Activated CD4-positive, alpha-beta T cell treated with anti-CD3 and anti-CD28 coated beads, Interleukin-2, amount 10 ng/mL, durations not matched to agents 24 days and 14 days (primary cell): ENCODE measurements around the gene FAHD1. TPM values are rescaled to one million over a fixed set of nuclear protein-coding genes. Genes with fewer than 3 reads are reported as not detected.

ENCODE experiments used
- DNase-seq: peaks from one replicate; pipeline ENCODE4 v3.0.0; 2022
- H3K27ac Mint-ChIP-seq: one replicate; pipeline ENCODE4 v1.8.0; 2022; ENCODE audit warnings: mild to moderate bottlenecking, mixed read lengths
- H3K27me3 Mint-ChIP-seq: one replicate; pipeline ENCODE4 v1.8.0; 2022; ENCODE audit warnings: mixed read lengths
- H3K36me3 Mint-ChIP-seq: one replicate; pipeline ENCODE4 v1.8.0; 2022; ENCODE audit warnings: low read depth, mild to moderate bottlenecking, mixed read lengths
- H3K4me1 Mint-ChIP-seq: one replicate; pipeline ENCODE4 v1.8.0; 2021; ENCODE audit warnings: mixed read lengths
- H3K4me3 Mint-ChIP-seq: one replicate; pipeline ENCODE4 v1.8.0; 2022; ENCODE audit warnings: mild to moderate bottlenecking, moderate library complexity, mixed read lengths
- H3K9me3 Mint-ChIP-seq: one replicate; pipeline ENCODE4 v1.8.0; 2021; ENCODE audit warnings: mixed read lengths
- intact Hi-C: fragments of 100-400 bp; cut with micrococcal nuclease; formaldehyde crosslinking; loops from one replicate; pipeline ENCODE4 v1.15.1; 2023
- total RNA-seq: library from RNA; stranded (reverse); gene quantifications from 2 replicates; pipeline ENCODE4 v1.2.3, GENCODE V29; 2022

FAHD1 gene
- total RNA-seq, 1 donor from 2014 or later = 20.2 TPM

DNA sequence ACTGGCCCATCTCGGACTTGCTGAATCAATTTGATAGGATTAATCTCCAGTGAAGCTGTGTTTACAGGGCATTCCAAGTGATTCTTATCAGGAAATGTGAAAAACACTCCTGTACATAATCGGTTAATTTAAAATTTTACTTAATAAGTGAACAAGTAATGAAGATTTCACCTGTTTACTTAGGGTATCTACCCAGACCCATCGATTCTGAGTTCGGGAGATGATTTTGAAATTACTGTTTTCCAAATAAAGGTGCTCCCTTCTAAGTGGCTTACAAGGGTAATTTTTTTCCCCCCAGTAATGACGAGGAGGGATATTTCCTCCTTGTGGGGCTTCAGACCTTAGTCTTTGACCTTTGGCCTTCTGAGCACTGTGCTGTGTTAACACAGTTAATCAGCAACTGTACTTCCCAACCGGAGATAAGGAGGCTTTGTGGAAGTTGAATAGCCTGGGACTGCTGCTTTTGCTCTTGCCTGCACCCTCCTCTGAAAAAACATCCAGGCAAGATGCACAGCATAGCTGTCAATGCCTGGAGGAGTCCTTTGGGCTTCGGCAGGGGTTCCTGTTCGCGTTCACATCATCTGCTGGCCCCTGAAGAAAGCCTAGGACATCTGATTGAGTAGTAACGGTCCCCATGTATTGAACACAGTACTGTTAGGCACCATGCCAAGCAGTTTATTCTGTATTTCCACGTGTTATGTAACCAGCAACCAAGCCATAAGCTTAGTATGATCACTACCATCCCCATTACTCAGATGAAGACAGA is 1.8 kb downstream of the FAHD1 start:
- peak overlapping the region; percentile 97 for H3K4me3 Mint-ChIP-seq
- no peak for DNase-seq
- H3K36me3 Mint-ChIP-seq = peaks cover 9% of the 10 kb centered on the region
- no peak overlapping the region for H3K27ac Mint-ChIP-seq
- H3K4me1 Mint-ChIP-seq = peaks cover 25% of the 10 kb centered on the region
- H3K9me3 Mint-ChIP-seq = no peaks in the 10 kb centered on the region
- intact Hi-C loops = no loop called here
- no peaks in the 10 kb centered on the region for H3K27me3 Mint-ChIP-seq

- Mint-ChIP-seq H3K36me3 (peaks cover 9% of the 10 kb centered on the region), H3K4me1 (peaks cover 19% of the 10 kb centered on the region), H3K9me3 (no peaks in the 10 kb centered on the region), H3K27me3 (no peaks in the 10 kb centered on the region), H3K27ac (no peak overlapping the region), H3K4me3 (no peak overlapping the region)
- intact Hi-C loops = no loop called here
- DNase-seq = no peak
Observed at GRCh38 chr16:1830213-1830612, 3.2 kb downstream of the FAHD1 start.

GRCh38 chr16:1831186-1832075 is 4.4 kb downstream of the FAHD1 start:
- Mint-ChIP-seq H3K27ac (no peak overlapping the region), H3K36me3 (peaks cover 9% of the 10 kb centered on the region)
- intact Hi-C loops = no loop called here

DNA sequence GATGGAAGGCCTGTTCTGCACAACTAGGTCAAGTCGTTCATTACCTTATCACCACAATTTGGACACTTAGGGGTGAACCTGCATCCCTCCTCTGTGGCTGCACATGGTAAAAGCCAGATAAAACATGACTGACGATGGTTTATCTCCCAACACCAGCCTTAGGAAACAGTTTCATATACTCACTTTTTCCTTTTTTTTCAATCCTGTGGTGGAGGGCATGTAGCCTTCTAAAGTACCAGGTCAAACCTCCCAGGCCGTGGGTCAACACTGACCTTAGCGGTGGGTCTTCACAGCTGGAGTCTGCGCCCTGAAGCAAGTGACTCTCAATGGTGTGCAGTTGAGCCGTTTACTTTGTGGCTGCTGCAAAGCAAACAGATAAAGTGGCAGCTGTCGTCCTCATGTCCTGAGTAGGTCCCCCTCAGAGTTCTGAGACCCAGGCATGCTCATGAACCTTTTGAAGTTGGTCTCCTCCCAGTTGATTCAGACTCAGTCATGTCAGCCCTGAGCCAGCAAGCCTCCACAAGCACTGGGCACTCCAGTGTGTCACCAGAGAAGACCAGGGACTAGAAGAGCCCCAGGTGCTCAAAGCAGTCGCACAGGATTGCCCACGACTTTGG is 5.9 kb downstream of the FAHD1 start:
- Mint-ChIP-seq H3K9me3 (no peaks in the 10 kb centered on the region), H3K36me3 (peaks cover 5% of the 10 kb centered on the region), H3K27ac (no peak overlapping the region), H3K4me3 (no peak overlapping the region), H3K27me3 (no peaks in the 10 kb centered on the region), H3K4me1 (peaks cover 10% of the 10 kb centered on the region)
- no peak for DNase-seq
- intact Hi-C loops = no loop called here

More at GRCh38 chr16:1831186-1832075, 4.4 kb downstream of the FAHD1 start:
- Mint-ChIP-seq H3K9me3 (no peaks in the 10 kb centered on the region), H3K4me3 (no peak overlapping the region), H3K27me3 (no peaks in the 10 kb centered on the region), H3K4me1 (peaks cover 14% of the 10 kb centered on the region)
- DNase-seq = no peak

- DNase-seq = no peak
- intact Hi-C loops = no loop called here
- H3K27me3 Mint-ChIP-seq = no peaks in the 10 kb centered on the region
- peaks cover 4% of the 10 kb centered on the region for H3K36me3 Mint-ChIP-seq
- H3K27ac Mint-ChIP-seq = no peak overlapping the region
- no peak overlapping the region for H3K4me3 Mint-ChIP-seq
- H3K9me3 Mint-ChIP-seq = no peaks in the 10 kb centered on the region
- peaks cover 6% of the 10 kb centered on the region for H3K4me1 Mint-ChIP-seq
Observed at GRCh38 chr16:1834096-1834495, 7.1 kb downstream of the FAHD1 start.

GRCh38 chr16:1839554-1839953 is 12.5 kb downstream of the FAHD1 start:
- DNase-seq = no peak
- no peaks in the 10 kb centered on the region for H3K4me1 Mint-ChIP-seq
- H3K27me3 Mint-ChIP-seq = no peaks in the 10 kb centered on the region
- intact Hi-C loops = no loop called here
- H3K9me3 Mint-ChIP-seq = no peaks in the 10 kb centered on the region
- no peaks in the 10 kb centered on the region for H3K36me3 Mint-ChIP-seq
- H3K27ac Mint-ChIP-seq = no peak overlapping the region
- H3K4me3 Mint-ChIP-seq = no peak overlapping the region

GRCh38 chr16:1845985-1846384 is 19.0 kb downstream of the FAHD1 start:
- H3K27ac Mint-ChIP-seq = no peak overlapping the region
- H3K4me1 Mint-ChIP-seq = no peaks in the 10 kb centered on the region
- H3K27me3 Mint-ChIP-seq = peaks cover 9% of the 10 kb centered on the region
- H3K4me3 Mint-ChIP-seq = no peak overlapping the region
- no peaks in the 10 kb centered on the region for H3K9me3 Mint-ChIP-seq
- intact Hi-C loops = no loop called here
- no peak for DNase-seq
- no peaks in the 10 kb centered on the region for H3K36me3 Mint-ChIP-seq

DNA sequence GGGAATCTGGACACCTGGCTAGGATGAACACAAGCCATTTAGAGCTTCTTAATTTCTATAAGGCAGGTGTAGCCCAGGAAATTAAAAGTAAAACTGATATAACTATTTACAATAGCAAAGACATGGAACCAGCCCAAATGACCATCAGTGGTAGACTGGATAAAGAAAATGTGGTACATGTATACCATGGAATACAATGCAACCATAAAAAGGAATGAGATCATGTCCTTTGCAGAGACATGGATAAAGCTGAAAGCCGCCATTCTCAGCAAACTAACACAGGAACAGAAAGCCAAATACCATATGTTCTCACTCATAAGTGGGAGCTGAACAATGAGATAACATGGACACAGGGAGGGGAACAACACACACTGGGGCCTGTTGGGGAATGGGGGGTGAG is 19.4 kb downstream of the FAHD1 start:
- Mint-ChIP-seq H3K4me1 (no peaks in the 10 kb centered on the region), H3K36me3 (no peaks in the 10 kb centered on the region), H3K27ac (no peak overlapping the region), H3K27me3 (peaks cover 11% of the 10 kb centered on the region), H3K4me3 (no peak overlapping the region), H3K9me3 (no peaks in the 10 kb centered on the region)
- DNase-seq = no peak
- intact Hi-C loops = no loop called here

- no peak for DNase-seq
- Mint-ChIP-seq H3K4me1 (peaks cover 15% of the 10 kb centered on the region), H3K36me3 (no peaks in the 10 kb centered on the region), H3K4me3 (no peak overlapping the region), H3K9me3 (no peaks in the 10 kb centered on the region), H3K27ac (no peak overlapping the region), H3K27me3 (peaks cover 13% of the 10 kb centered on the region)
- intact Hi-C loops = no loop called here
Observed at GRCh38 chr16:1850981-1851380, 24.0 kb downstream of the FAHD1 start.

DNA sequence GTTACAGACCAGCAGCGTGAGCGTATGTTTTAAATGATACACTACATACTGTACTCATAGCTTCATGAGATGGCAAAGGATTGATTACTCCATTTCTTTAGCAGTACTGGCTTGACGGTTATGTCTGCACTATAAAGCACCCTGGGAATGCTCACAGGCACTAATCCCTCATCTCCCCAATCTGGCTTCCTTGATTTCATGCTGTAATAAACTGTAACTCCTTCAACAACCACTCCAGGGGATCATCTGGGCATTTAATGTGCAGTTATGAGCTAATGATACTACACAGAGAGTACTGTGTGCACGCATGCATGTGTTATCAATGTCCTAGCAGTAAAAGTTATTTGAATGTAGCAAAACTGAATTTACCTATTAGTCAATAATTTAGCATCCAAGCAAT is 24.8 kb downstream of the FAHD1 start:
- no peaks in the 10 kb centered on the region for H3K9me3 Mint-ChIP-seq
- intact Hi-C loops = no loop called here
- peaks cover 15% of the 10 kb centered on the region for H3K4me1 Mint-ChIP-seq
- H3K4me3 Mint-ChIP-seq = no peak overlapping the region
- H3K27ac Mint-ChIP-seq = no peak overlapping the region
- H3K27me3 Mint-ChIP-seq = peaks cover 8% of the 10 kb centered on the region
- no peaks in the 10 kb centered on the region for H3K36me3 Mint-ChIP-seq
- DNase-seq = no peak

DNA sequence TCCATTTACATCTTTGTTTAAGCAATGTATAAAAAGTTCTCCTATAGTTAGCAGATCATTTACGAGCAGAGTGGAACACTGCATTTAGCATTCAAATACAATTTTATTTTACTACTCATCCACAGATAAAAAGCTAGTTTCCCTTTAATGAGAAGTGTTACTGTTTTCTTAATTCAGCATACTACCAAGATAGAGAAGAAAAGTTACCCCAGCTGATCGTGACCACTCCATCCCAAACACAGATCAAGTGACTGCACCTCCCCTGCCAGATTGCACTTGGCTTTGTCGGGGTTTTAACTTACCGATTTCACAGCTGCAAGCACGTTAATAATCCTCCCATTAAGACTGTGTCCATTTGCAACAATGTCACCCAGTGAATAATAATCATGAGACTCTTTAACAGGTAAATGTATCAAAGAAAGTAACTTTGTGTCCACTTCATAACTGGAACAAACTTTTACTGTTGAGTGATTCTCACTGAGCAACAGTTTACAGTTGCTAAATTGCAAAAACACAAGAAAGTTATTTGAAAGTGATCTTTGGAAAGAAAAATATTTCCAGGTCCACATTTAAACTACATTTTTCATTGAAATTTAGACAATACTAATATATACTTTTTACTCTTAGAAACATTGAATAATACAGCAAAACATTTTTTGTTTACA is 30.6 kb downstream of the FAHD1 start:
- no peaks in the 10 kb centered on the region for H3K36me3 Mint-ChIP-seq
- no peak overlapping the region for H3K4me3 Mint-ChIP-seq
- no peak overlapping the region for H3K27ac Mint-ChIP-seq
- peaks cover 15% of the 10 kb centered on the region for H3K4me1 Mint-ChIP-seq
- peaks cover 28% of the 10 kb centered on the region for H3K27me3 Mint-ChIP-seq
- intact Hi-C loops = loop anchor here (5.0 kb wide), 1 partner anchor 85 kb away; the partner anchor contains the start of gene MSRB1
- H3K9me3 Mint-ChIP-seq = no peaks in the 10 kb centered on the region
- DNase-seq = no peak

DNA sequence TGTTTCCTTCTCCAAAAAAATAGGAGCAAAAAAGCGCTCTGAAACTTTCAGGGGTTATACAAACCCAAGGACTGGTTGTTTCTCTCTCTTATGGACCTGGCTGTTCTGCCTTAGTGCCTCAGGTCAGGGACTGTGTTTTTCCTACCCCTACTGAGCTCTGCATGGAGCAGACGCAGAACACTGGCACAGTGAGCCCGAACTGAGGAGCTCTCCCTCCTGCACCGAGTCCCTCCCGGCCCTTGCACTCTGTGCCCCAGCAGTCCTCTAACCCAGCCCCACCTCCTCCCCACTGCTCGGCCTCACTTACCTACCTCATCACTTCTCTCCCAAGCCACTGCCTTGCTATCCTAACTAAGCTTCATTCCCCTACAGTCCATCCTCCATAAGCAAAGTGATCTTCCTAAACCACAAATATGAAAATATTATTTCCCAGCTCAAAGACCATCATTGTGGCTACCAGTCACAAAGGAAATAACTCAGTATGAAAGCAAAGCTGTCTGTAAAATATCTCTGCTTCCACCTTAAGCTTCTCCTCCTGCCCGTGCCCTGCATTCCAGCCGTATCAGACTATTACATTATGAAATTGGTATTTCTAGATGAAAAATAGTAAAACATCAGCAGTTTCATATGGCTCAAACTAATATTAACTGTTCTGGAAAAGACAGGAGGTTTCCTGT is 31.3 kb downstream of the FAHD1 start:
- intact Hi-C loops = loop anchor here (5.0 kb wide), 1 partner anchor 84 kb away; the partner anchor contains the start of gene MSRB1
- H3K27me3 Mint-ChIP-seq = peaks cover 28% of the 10 kb centered on the region

DNA sequence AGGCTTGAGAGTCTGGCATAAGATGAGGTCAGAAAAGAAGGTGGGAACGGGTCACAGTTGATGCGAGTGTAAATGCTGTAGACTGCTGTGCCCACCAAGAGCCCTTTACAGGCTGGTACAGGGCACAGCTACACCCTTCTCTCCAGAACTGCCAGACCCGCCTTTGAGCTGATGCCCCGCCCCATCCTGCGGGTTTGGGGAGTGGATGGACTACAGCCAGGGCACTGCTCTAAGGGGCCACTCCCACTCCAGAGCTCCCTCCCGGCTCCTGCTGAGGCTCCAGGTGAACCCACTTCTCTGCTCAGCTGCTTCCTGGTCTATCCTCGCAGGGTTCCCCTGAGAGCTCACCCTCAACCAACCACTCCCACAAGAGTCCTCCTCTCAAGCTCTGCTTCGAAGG is 32.6 kb downstream of the FAHD1 start:
- peaks cover 13% of the 10 kb centered on the region for H3K4me1 Mint-ChIP-seq
- peaks cover 31% of the 10 kb centered on the region for H3K27me3 Mint-ChIP-seq
- H3K9me3 Mint-ChIP-seq = no peaks in the 10 kb centered on the region
- no peak overlapping the region for H3K4me3 Mint-ChIP-seq
- intact Hi-C loops = loop anchor here (5.0 kb wide), 1 partner anchor 83 kb away; the partner anchor contains the start of gene MSRB1
- no peak for DNase-seq
- no peak overlapping the region for H3K27ac Mint-ChIP-seq
- no peaks in the 10 kb centered on the region for H3K36me3 Mint-ChIP-seq

More for the DNA sequence above, 31.3 kb downstream of the FAHD1 start:
- Mint-ChIP-seq H3K9me3 (no peaks in the 10 kb centered on the region), H3K36me3 (no peaks in the 10 kb centered on the region), H3K4me1 (peaks cover 15% of the 10 kb centered on the region), H3K27ac (no peak overlapping the region), H3K4me3 (no peak overlapping the region)
- no peak for DNase-seq
